WTC11 (cell line): ENCODE results near the gene RERG. TPM values are rescaled to one million over a fixed set of nuclear protein-coding genes. Genes with fewer than 3 reads are reported as not detected.

Experiments used
- ATAC-seq: fragments of 200-7000 bp; cut with Tn5 transposase; 2 replicates; pipeline ENCODE4 v1.10.0; 2021; ENCODE audit warnings: mild to moderate bottlenecking, moderate library complexity
- CTCF ChIA-PET: fragments of 300-600 bp; sonication (Branson Sonifier 250); formaldehyde crosslinking; loops from one replicate; lab custom pipeline; 2021; ENCODE audit warnings: antibody characterized with exemption; lab: Charles Lee
- POLR2A ChIA-PET: fragments of 350-600 bp; sonication (Branson Sonifier 250); formaldehyde crosslinking; loops from one replicate; lab custom pipeline; 2021; ENCODE audit warnings: antibody characterized with exemption; lab: Charles Lee
- DNase-seq: peaks from one replicate; pipeline ENCODE4 v3.0.0; 2021; ENCODE audit warnings: low spot score
- H3K27ac Mint-ChIP-seq: 2 replicates; pipeline ENCODE4 v1.8.0; 2021; ENCODE audit warnings: mixed read lengths
- H3K27me3 Mint-ChIP-seq: 2 replicates; pipeline ENCODE4 v1.8.0; 2021; ENCODE audit warnings: low read depth, mild to moderate bottlenecking, moderate library complexity, mixed read lengths
- H3K36me3 Mint-ChIP-seq: 2 replicates; pipeline ENCODE4 v1.8.0; 2021; ENCODE audit warnings: mixed read lengths
- H3K4me1 Mint-ChIP-seq: 2 replicates; pipeline ENCODE4 v1.8.0; 2022; ENCODE audit warnings: mixed read lengths
- H3K4me3 Mint-ChIP-seq: 2 replicates; pipeline ENCODE4 v1.8.0; 2021; ENCODE audit warnings: mild to moderate bottlenecking, moderate library complexity, mixed read lengths
- H3K9me3 Mint-ChIP-seq: 2 replicates; pipeline ENCODE4 v1.8.0; 2021; ENCODE audit warnings: mixed read lengths
- AR ChIP-seq: fragments of 250-450 bp; sonication (Bioruptor Pico); IDR thresholded peaks from 2 replicates; pipeline ENCODE4 v1.9.0; 2021; ENCODE audit warnings: mild to moderate bottlenecking
- CTCF ChIP-seq: fragments of 200-600 bp; IDR thresholded peaks from 2 replicates; pipeline ENCODE4 v1.8.0; 2022; ENCODE audit warnings: antibody characterized with exemption
- EMX1 ChIP-seq: fragments of 250-450 bp; sonication (Bioruptor Pico); IDR thresholded peaks from 2 replicates; pipeline ENCODE4 v1.8.0; 2021; ENCODE audit warnings: mild to moderate bottlenecking
- ESRRA ChIP-seq: sonication (generic); formaldehyde crosslinking; IDR thresholded peaks from 2 replicates; pipeline ENCODE4 v1.8.1; 2022; ENCODE audit warnings: mild to moderate bottlenecking, missing genetic modification reagents, borderline replicate concordance
- ETV6 ChIP-seq: sonication (generic); formaldehyde crosslinking; IDR thresholded peaks from 2 replicates; pipeline ENCODE4 v1.8.1; 2022; ENCODE audit warnings: mild to moderate bottlenecking, missing genetic modification reagents
- FOXP4 ChIP-seq: sonication (generic); formaldehyde crosslinking; IDR thresholded peaks from 2 replicates; pipeline ENCODE4 v1.8.0; 2022; ENCODE audit warnings: mild to moderate bottlenecking, missing genetic modification reagents
- IRF2 ChIP-seq: sonication (generic); formaldehyde crosslinking; IDR thresholded peaks from 2 replicates; pipeline ENCODE4 v1.8.0; 2022; ENCODE audit warnings: low read depth, missing genetic modification reagents, borderline replicate concordance
- KAT7 ChIP-seq: sonication (generic); formaldehyde crosslinking; IDR thresholded peaks from 2 replicates; pipeline ENCODE4 v1.8.1; 2023; ENCODE audit warnings: missing genetic modification reagents, mild to moderate bottlenecking, borderline replicate concordance
- PRRX2 ChIP-seq: fragments of 250-450 bp; sonication (Bioruptor Pico); IDR thresholded peaks from 2 replicates; pipeline ENCODE4 v1.8.0; 2021; ENCODE audit warnings: mild to moderate bottlenecking
- RELA ChIP-seq: sonication (generic); formaldehyde crosslinking; IDR thresholded peaks from 2 replicates; pipeline ENCODE4 v1.8.1; 2022; ENCODE audit warnings: missing genetic modification reagents, mild to moderate bottlenecking, borderline replicate concordance
- USF2 ChIP-seq: sonication (generic); formaldehyde crosslinking; IDR thresholded peaks from 2 replicates; pipeline ENCODE4 v1.8.1; 2023; ENCODE audit warnings: mild to moderate bottlenecking, missing genetic modification reagents, moderate library complexity
- ZBTB43 ChIP-seq: sonication (generic); formaldehyde crosslinking; IDR thresholded peaks from 2 replicates; pipeline ENCODE4 v1.8.1; 2023; ENCODE audit warnings: mild to moderate bottlenecking, missing genetic modification reagents
- ZMAT4 ChIP-seq: fragments of 250-450 bp; sonication (Bioruptor Pico); IDR thresholded peaks from 2 replicates; pipeline ENCODE4 v1.9.0; 2021; ENCODE audit warnings: mild to moderate bottlenecking
- ZNF423 ChIP-seq: fragments of 250-450 bp; sonication (Bioruptor Pico); IDR thresholded peaks from 2 replicates; pipeline ENCODE4 v2.1.2; 2022; ENCODE audit warnings: mild to moderate bottlenecking, moderate library complexity
- ZNF512 ChIP-seq: sonication (generic); formaldehyde crosslinking; IDR thresholded peaks from 2 replicates; pipeline ENCODE4 v1.8.1; 2022; ENCODE audit warnings: missing genetic modification reagents, borderline replicate concordance
- total RNA-seq: library from RNA; stranded (reverse); gene quantifications from 3 replicates; pipeline ENCODE4 v1.2.3, GENCODE V29; 2021
- TF ChIP-seq, protein P1 (sequence below): sonication (generic); formaldehyde crosslinking; IDR thresholded peaks from 2 replicates; pipeline ENCODE4 v1.8.1; 2023; ENCODE audit warnings: mild to moderate bottlenecking, moderate library complexity, missing genetic modification reagents

RERG gene
- total RNA-seq, 1 experiment from 2014 or later, result 0.28 TPM

DNA sequence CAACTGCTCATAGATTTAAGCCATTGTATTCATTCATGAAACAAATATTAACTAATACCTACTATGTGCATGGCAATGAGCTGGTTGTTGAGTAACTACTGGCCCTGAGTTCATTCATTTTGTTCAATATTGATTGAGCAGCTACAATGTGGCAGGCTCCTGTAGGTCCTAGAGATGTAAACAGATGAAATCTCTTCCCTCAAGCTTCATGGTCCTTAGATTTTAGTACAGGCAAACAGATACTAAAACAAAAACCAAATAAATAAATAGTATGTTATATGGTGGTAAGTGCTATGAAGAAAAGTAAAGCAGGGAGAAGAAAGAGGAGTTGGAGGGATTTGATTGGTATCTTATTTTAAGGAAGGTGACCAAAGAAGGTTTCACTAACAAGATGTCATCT, 77.8 kb downstream of the RERG start:
- Mint-ChIP-seq H3K36me3 (no peaks in the 10 kb centered on the region), H3K27me3 (no peaks in the 10 kb centered on the region; the same call in 1 of the 2 replicates), H3K9me3 (no peaks in the 10 kb centered on the region), H3K4me1 (peaks cover 5% of the 10 kb centered on the region), H3K4me3 (no peak overlapping the region), H3K27ac (no peak overlapping the region)
- TF ChIP-seq ZNF512 (no peak), KAT7 (no peak), ZBTB43 (no peak), ZMAT4 (CRISPR knock-in tag) (no peak), ESRRA (CRISPR knock-in tag) (no peak), IRF2 (no peak), USF2 (CRISPR knock-in tag) (no peak), EMX1 (CRISPR knock-in tag) (no peak), FOXP4 (CRISPR knock-in tag) (no peak), PRRX2 (no peak), ETV6 (CRISPR knock-in tag) (no peak), CTCF (no peak), RELA (no peak), AR (CRISPR knock-in tag) (no peak), ZNF423 (CRISPR knock-in tag) (no peak)
- TF ChIP-seq, protein P1, sequence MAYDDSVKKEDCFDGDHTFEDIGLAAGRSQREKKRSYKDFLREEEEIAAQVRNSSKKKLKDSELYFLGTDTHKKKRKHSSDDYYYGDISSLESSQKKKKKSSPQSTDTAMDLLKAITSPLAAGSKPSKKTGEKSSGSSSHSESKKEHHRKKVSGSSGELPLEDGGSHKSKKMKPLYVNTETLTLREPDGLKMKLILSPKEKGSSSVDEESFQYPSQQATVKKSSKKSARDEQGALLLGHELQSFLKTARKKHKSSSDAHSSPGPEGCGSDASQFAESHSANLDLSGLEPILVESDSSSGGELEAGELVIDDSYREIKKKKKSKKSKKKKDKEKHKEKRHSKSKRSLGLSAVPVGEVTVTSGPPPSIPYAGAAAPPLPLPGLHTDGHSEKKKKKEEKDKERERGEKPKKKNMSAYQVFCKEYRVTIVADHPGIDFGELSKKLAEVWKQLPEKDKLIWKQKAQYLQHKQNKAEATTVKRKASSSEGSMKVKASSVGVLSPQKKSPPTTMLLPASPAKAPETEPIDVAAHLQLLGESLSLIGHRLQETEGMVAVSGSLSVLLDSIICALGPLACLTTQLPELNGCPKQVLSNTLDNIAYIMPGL (CRISPR knock-in tag), result no peak
- ATAC-seq, result no peak
- no peak for DNase-seq
- CTCF ChIA-PET, result interaction anchor here (2.1 kb wide), 1 partner anchor 78 kb away, joined by 6 read pairs; the partner anchor contains the start of gene RERG
- POLR2A ChIA-PET, result no interaction called here
